NCI-H1092 (cell line): ENCODE measurements around the gene MTA2.

Experiments
- DNase-seq: peaks from one replicate; lab custom pipeline; 2025; lab: John Stamatoyannopoulos, UW

Gene MTA2

DNA sequence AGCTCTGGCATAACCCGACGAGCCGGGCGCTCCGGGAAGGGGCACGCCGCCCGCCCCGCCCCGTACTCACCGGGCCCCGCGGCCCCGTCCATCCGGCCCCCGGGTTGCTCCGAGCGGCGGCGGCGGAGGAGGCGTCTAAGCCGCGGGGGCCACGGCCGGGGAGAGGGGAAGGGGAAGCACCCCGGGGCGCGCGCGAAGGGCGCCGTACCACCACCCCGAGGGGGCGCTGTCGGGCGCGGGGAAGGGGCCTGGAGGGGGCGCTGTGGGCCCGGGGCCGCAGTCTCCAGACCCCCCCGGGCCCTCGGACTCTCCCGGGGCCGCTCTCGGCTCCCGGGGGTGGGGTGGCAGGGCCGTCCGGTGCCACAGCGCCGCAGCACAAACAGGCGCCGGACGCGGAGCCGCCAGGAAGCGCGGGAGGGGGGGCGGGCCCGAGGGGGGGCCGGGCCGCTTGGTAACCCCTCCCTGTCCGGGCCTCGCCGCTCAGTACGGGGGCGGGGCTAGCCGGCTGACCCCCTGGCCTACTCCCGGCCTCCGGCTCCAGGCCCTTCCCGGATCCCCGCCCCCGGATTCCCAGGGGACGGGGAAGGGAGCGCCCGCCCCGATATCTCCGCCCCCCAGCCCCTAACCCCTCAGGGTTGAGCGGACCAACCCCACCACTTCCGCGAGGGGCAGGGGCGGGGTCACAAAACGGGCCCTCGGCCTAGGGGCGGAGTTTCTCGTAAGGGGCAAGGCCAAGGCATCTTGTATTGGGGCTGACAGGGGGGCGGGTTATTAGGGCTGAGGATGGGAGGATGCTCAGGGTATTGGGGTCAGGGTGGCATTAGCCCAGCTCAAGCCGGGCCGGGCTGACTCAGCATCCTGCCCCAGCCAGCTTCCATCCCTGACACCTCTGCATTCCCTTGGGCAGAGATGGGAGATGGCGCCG lies 11.0 kb upstream of the MTA2 start, which contains the start of the genes EML3 and ROM1:
Gene EML3, minus strand, starts transcription at position 410 of the 925 bp plus-strand sequence. Its CDS starts 318 bp downstream, at position 92.
Gene ROM1, plus strand, starts transcription at position 892 of the 925 bp plus-strand sequence. Its CDS starts 25 bp downstream, at position 917.
- peak; percentile 77 for DNase-seq

DNA sequence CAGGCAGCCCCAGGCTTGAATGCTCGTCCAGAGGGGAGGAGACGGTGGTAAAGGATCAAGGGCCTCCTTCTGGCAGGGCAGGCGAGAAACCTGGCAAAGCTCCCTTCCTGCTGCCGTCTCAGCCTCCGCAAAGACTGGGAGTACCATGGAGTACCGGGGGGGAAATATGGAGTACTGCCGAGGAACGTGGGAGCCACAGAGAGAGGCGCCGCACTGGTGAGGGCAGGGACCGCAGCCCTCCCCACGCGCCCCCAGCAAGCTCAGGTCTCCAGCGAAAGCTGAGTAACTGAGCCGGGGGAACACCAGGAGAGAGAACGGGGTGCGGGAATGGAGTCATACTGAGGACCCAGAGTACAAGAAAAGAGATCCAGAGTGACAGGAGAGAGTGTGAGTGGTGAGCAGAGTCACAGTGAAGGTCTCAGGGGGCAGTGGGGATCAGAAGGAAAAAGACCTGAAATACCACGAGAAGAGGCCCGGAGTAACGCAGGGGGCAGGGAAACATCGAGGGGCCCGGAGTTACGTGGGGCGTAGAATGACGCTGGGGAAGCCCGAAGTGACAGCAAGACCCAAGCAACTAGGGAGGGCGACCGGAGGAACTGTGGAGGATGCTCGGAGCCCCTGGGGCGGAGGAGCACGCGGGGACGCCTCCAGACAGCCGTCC lies 10.2 kb upstream of the MTA2 start:
- peak; percentile 25 for DNase-seq

DNA sequence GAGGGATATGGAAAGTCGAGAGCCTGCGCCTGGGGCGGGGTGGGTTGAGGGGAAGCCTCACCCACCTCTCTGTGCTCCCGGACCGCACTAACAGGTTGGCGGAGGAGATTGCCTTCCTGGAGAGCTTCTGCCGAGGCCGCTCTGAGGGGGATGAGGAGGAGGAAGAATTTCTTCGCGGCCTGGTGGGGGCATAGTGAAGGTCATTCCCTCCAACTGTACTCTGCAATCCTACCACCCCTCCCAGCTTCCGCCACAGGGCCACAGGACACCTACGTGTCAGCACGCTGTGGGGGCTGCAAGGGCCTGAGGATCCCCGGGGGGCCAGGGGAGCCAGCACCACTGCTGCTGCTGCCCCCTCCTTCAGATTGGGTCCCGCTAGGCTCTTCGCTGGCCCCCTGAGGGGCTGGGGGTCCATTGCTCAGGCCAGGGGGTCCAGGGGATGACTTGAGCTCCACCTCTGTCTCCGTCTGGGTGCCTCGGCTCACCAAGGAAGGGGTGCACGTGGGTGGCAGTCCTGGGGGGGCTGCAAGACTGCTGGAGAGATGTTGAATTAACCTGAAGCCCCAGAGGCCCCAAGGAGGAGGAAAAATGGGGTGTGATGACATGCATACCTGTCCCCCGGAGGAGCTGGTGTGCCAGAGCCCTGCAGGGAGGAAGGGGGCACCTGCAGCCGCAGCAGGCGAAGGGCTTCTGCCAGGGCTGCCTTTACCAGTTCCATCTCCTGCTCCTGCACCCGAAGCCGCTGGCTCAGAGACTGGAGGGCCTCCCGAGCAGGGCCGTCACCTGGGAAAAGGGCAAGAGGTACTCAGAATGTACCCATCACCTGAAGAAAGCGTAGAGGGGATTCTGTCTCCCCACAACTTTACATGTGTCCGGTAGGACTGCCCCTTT lies 9.4 kb upstream of the MTA2 start:
- no peak for DNase-seq

DNA sequence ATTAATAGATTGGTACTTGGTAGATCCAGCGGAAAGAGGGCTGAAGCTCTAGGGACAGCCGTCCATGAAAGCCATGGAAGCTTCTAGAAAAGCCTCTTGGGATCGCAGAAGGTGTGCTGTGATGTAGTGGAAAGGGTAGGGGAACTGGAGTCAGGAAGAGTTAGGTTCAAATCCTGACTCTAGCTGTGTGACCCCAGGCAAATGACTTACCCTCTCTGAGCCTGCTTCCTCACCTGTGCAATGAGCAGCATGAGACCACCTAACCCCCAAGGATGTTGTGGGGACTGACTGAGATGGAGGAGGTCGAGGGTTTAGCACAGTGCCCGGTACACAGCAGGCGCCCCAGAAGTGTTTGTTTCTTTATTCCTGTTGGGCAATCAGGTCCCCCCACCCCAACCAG lies 8.7 kb upstream of the MTA2 start:
- DNase-seq = no peak

DNA sequence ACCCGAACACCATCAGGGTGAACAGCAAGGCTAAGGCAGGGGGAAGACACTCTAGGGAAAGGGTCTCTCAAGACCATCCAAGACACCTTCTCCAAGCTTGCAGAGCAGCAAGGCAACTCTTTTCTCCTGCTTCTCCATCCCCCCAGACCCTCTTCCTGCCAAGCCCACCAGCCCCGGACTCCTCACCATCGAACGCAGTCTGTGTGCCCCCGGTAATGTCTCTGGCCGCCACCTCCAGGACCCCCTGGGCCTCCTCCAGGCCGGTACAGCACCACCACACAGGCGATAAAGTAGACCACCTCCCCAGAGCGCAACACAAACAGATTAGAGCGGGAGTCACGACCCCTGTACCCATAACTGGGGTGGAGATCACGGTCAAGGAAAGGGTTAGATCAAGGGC lies 7.1 kb upstream of the MTA2 start:
- no peak for DNase-seq

DNA sequence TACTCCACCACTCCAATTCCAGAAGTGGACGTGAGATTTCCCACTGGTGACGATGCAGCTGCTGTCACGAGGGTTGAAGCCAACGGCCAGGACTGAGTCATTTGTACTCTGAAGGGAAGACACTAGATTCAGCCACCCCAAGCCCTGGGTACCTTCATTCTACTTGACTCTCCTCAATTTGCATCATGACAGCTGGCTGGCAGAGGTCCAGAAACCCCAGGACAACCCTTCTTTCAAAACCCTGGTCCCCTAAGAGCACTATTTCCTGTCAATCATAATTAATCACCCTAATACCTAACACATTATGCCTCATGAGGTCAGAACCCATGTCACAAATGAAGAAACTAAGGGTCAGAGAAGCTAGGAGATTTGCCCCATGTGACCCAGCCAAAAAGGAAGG lies 6.0 kb upstream of the MTA2 start:
- DNase-seq = no peak

DNA sequence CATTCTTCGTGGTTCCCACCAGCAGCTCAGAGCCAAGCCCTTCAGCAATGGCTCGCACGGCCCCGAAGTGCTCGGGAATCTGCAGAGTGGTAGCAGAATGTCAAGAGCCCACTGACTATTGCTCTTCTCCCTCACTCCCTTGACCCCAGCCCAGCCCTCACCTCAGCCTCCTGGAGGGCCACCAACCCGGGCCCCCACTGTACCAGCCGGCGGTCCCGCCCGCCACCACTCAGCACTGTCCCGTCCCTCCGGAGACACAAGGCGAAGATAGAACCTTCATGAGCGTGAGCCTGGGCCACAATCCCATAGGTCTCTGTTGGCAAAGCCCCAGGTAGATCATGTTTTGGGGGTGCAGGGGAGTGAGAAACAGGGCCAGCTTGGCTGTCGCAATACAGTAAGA lies 4.2 kb upstream of the MTA2 start:
- no peak for DNase-seq

DNA sequence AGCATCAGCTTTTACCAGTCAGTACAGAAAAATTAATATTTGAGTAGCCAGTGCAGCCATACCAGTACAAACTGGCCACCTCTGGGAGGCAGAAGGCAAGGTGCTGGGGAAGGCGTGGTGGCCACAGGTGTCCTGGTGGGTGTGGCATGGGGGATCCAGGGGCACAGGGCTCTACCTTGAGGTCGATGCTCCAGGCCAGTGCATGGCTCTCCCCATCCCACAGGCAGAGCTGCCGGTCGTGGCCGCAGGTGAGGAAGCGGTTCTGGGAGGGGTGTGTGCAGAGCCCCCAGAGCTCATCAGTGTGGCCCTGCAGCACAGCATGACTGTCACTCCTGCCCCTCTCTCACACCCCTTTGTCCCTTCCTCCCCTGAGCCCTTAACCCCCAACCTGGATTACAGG lies 3.8 kb upstream of the MTA2 start:
- no peak for DNase-seq

DNA sequence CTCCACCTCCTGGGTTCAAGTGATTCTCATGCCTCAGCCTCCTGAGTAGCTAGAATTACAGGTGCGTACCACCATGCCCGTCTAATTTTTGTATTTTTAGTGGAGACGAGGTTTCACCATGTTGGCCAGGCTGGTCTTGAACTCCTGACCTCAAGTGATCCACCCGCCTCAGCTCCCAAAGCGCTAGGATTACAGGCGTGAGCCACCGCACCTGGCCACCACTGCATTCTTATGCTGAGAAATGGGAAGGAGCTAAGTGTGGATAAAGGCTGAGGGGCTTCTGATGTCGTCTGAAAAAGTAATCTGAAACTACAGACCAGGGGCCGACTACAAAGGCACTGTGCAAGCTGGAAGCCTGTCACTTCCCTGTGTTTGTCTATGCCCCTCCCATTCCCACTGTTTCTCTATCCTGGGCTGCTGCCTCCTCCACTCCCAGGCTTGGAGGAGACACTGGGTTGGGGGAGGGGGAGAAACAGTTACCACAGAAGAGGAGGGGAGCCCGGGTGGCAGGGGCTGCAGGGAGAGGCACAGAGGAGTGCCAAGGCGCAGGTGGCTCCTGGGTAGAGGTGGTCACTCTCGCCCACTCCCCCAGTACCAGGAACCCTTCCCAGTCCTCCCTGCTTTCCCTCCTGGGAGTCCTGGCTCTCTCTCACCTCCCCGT lies 2.9 kb upstream of the MTA2 start:
- DNase-seq = no peak

DNA sequence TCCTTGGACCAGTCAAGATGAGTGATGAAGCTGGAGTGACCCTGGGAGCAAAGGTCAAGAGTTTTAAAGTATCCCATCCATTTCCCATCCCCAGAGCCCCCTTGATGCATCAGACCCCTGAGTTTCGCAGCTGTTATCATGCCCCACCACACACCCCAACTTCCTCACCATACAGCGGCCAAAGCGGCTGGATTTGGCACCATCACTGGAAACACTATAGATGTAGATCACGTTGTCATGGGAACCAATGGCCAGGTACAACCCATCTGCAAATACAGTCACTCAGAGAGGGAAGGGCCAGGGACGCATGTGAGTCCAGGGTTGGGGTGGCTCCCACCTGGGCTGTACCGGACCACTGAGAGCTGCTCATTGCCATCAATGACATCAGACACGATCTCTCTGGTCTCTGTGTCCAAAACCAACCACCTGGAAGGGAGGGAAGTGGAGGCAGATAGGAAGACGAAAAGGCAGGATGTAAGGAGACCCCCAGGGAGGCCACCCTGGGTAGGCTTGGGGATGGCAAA lies 2.2 kb upstream of the MTA2 start:
- DNase-seq = no peak

DNA sequence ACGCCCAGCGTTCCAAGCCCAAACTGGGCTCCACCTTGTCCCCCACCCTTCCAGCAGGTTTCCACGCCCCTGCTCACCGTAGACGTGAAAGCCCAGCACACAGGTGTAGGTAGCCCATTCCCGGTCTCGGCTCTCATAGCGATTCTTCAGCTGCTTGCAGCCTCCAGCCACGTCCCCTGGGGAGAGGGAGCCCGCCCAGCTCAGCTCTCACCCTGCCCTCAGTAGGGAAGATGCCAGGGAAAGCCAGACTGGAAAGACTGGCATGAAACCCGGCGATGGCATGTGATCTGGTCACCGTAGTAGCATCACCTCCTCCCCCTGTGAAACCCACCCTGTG lies 1.4 kb upstream of the MTA2 start:
- DNase-seq = no peak

DNA sequence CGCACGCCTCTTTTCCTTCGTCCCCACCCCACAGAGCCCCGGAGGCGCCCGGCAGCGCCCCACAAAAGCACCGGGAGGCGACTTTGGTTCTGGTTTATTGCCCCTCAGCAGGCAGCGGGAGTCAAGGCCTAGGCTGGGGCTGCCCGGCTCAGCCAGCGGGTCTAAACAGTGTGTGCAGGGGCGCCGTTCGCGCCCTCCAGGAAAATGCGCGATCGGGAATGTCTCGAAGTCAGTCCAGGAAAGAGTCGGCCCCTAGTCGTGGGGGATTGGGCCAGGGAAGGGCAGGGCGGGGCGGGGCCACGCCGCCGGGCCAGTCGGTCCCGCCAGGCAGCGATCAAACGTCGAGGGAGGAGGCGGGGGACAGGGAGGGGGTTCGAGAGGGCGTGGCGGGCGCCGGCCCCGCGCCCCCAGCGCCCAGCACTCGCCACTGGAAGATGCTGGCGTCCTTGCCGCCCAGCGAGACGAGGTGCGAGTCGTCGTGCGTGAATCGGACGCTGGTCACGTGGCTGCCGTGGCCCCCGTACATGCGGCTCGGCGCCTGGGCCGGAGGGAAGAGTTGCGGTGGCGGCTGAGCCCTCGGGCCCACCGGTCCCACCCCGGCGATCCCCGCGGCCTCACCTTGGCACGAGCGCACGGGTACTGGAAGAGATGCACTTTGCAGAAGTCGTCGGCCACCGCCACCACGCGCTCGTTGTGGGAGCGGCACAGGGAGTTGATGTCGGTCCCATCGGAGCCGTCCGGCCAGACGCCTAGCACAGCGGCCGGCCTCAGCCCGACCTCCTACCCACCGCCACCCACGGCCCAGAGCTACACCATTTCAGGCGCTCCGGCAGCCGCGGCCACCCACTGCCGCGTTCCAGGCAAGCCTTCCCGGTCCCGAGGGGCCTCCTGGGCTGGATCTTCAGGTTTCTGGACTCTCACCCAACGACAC lies 741 bp upstream of the MTA2 start:
- peak; percentile 73 for DNase-seq

DNA sequence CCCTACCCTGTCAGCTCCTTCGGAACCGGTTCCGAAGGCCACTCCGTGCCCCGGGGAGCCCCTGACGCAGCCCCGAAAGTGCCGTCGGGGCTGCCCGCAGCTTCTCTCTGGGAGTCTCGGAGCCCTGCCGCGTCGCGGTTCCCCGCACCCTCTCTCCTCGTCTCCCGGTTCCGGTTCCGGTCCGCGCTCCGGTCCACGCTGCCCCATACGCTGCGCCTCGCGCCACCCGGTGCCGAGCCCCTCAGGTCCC lies 618 bp downstream of the MTA2 start:
- no peak for DNase-seq

DNA sequence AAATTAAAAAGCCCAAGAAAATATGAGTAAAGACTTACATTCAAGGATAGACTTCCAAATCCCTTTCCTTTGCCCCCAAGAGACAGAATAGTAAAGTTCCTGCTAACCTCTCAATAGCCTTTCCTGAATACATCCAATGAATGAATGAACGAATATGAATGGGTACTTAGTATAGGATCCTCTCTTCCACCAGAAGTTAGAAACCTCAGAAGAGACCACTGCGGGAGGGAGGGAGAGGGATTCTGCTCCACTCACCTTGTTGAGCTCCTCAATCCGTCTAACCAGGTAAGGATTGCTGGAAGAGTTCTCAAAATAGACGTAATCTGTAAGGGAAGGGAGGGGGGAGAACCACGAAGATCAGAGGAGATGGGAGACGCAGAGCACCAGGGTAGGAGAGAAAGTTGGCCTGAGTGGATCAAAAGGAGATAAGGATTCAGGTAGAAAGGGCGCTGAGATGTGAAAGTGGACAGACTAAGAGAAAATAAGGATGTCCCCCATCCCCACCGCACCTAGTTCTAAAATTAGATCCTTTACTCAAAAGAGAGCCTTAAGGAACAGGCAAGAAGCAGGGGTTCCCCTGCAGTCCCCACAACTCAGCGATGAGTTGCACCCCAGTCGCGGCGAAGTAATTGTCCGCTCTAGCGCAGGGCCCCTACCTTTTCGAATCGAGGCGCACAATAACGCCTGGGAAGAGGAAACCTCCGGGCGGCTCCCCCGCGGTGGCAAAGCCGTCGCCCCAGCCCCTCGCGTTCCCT lies 1.1 kb downstream of the MTA2 start:
- no peak for DNase-seq

DNA sequence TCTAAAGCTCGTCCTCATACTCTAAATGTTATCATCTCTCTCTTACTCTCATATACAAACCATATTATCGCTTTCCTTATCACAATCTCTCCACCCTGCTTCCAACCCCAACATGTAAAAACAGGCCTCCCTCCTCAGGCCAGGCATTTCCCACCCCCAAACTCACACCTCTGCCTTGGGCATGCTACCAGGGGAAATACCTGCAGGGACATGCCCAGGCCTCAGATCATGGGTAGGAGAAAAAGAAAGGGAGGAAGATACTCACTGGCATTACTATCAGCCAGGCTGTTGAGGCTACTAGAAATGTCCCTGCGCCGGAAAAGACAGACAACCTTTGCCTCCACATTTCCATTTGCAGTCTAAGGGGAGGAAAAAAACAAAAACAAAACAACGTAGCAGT lies 1.8 kb downstream of the MTA2 start:
- DNase-seq = no peak

DNA sequence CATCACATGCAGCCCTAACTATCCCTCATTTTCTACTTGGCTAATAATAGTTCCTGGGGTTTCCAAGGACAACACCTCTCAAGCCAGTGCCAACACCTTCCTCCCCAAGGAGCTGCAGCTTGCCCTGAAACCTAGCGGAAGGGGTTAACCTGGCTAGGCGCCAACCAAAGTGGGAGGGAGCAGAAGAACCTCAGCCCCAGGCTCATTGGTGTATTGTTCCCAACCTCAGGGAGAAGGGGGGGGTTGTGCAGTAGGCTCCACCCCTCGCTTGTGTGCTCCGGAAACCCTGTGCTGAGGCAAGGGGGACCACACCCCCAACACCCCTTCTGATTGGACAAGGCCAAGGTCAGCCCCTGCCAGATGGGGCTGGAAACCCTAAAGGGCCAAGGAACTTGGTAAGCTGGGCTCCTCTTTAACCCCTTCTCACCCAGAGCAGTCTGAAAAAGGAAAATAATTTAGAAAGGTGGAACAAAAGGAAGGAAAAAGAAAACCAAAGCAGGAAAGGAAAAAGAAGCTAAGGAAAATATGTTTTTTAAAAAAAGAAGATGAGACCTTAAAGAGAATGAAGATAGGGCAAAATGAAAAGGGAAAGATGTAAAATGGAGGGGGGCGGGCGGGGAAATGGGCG lies 2.5 kb downstream of the MTA2 start:
- DNase-seq = peak; percentile 24

DNA sequence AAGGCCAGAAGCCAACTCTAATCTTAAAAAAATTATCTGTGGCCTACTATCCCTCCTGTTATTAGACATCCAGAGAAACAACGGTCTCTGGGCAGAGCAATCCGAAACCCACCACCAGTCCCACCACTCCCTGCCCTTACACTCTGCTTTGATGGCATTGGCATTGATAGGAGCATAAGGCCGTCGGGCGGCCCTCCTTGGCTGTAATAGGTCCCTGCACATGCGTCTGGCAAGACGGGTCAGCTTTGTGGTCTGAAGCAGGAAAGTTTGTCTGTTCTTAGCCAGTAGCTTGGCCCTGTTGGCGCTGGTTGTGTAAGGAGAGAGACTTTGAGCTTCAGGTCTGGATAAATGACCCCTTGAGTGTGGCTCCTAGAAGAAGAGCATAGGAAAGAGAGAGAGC lies 6.5 kb downstream of the MTA2 start:
- no peak for DNase-seq

DNA sequence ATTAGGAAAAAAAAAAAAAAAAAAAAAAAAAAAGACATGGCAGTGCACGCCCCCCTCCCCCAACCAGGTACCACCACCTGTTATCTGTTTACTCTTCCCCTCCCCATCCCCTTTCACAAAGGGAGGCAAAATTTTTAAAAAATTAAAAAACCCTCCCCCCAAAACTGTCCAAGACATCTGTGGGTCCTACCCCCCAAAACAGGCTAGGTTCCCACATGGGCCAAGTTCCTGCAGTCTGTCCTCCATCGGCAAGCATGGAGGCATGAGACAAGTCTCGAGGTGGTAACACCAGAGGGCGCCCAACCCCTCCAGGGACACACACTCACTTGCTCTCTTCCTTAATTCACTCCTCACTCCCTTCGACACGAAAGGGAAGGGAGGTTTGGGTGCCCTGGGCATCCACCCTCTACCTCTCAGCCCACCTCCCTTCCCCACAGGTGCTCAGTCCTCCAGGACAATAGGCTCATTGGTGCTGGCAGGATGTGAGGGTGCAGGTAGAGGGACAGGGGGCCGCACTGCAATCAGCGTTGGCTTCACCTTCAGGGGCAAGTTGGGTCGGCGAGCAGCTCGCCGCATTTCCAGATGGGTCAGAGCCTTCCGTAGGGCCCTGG lies 8.1 kb downstream of the MTA2 start:
- peak; percentile 37 for DNase-seq

DNA sequence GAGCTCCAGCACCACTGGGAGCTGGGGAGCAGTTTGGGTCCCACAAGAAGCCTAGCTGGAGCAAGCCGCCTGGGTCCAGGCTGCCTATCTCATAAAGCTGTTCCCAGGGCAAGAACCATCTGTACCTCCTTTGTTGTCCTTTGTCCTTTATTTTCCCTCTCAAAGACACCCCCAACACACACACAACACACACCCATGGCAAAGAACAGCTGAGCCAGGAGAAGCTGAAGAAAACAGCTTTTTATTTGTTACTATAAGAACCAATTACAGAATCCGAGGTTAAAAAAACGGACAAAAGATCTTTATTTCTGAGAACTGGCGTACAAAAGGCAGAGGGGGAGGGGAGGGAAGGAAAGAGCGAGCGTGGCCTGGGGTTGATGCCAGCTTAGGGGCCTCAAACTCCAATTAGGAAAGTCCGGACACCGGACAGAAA lies 8.7 kb downstream of the MTA2 start:
- DNase-seq = no peak
